B cell (primary cell): Measurements from ENCODE around the gene NDUFS6. TPM values are rescaled to one million over a fixed set of nuclear protein-coding genes. Genes with fewer than 3 reads are reported as not detected.

ENCODE experiments used
- ATAC-seq: fragments of 200-7000 bp; cut with Tn5 transposase; one replicate; pipeline ENCODE4 v1.10.0; 2021; ENCODE audit warnings: low read depth, mild to moderate bottlenecking, moderate number of reproducible peaks, moderate library complexity
- CTCF ChIA-PET: fragments of 350-600 bp; sonication (Branson Sonifier 250); formaldehyde crosslinking; loops from one replicate; lab custom pipeline; 2021; ENCODE audit warnings: antibody characterized with exemption, inconsistent platforms; lab: Charles Lee
- POLR2A ChIA-PET: fragments of 350-600 bp; sonication (Branson Sonifier 250); formaldehyde crosslinking; loops from one replicate; lab custom pipeline; 2021; ENCODE audit warnings: antibody characterized with exemption; lab: Charles Lee
- DNase-seq: peaks from one replicate; pipeline ENCODE4 v3.0.0; 2013
- H2AFZ ChIP-seq: 2 replicates; pipeline ENCODE4 v1.6.1; 2012; ENCODE audit warnings: mild to moderate bottlenecking, low read depth, low read length; ENCODE audit not compliant: insufficient read depth, poor library complexity, severe bottlenecking
- H3K27ac ChIP-seq, 2 donors: 1 replicate in 1 of 2; 2 replicates in 1 of 2; pipeline ENCODE4 v1.5.1; 2012 to 2013; ENCODE audit warnings: low read length in 2 of 2, mild to moderate bottlenecking in 2 of 2, moderate library complexity in 1 of 2
- H3K27me3 ChIP-seq, 4 experiments: fragments of 200-600 bp in 1 of 4; sonication (generic) in 1 of 4; replicated peaks in 1 of 4; 1 replicate in 2 of 4; 2 replicates in 2 of 4; pipeline versions ENCODE4 v1.6.1 to v1.7.0; 2013 to 2016; ENCODE audit warnings: low read length in 3 of 4, mild to moderate bottlenecking in 2 of 4, mixed read lengths in 1 of 4, moderate library complexity in 1 of 4; ENCODE audit not compliant: insufficient read depth in 4 of 4, control insufficient read depth in 3 of 4; ENCODE audit errors: control extremely low read depth in 1 of 4
- H3K36me3 ChIP-seq, 2 experiments: replicated peaks in 1 of 2; 1 replicate in 1 of 2; 2 replicates in 1 of 2; pipeline versions ENCODE4 v1.6.1 to v1.7.1; 2013; ENCODE audit warnings: low read length in 1 of 2; ENCODE audit not compliant: insufficient read depth in 2 of 2, control insufficient read depth in 1 of 2; ENCODE audit errors: control extremely low read depth in 1 of 2, extremely low read depth in 1 of 2
- H3K4me1 ChIP-seq, 2 donors: fragments of 200-600 bp in 1 of 2; sonication (generic) in 1 of 2; 1 replicate in 1 of 2; 2 replicates in 1 of 2; pipeline versions ENCODE4 v1.5.1 to v1.6.1; 2013 to 2017; ENCODE audit warnings: low read length in 2 of 2; ENCODE audit not compliant: control insufficient read depth in 2 of 2, insufficient read depth in 2 of 2
- H3K4me2 ChIP-seq: replicated peaks from 2 replicates; pipeline ENCODE3; 2012; ENCODE audit warnings: mild to moderate bottlenecking, low read depth, low read length; ENCODE audit not compliant: poor library complexity, severe bottlenecking
- H3K4me3 ChIP-seq, 5 experiments: fragments of 200-600 bp in 1 of 5; sonication (generic) in 1 of 5; 1 replicate in 3 of 5; 2 replicates in 2 of 5; pipeline versions ENCODE4 v1.5.1 to v1.7.0; 2011 to 2016; ENCODE audit warnings: low read length in 4 of 5, mild to moderate bottlenecking in 4 of 5, low read depth in 2 of 5, control low read depth in 1 of 5, moderate library complexity in 1 of 5; ENCODE audit not compliant: insufficient read depth in 1 of 5; ENCODE audit errors: control extremely low read depth in 1 of 5, extremely low read depth in 1 of 5
- H3K79me2 ChIP-seq: fragments of 200-600 bp; sonication (generic); one replicate; pipeline ENCODE4 v1.6.0; 2016; ENCODE audit warnings: low read length; ENCODE audit not compliant: control insufficient read depth, insufficient read depth
- H3K9ac ChIP-seq: fragments of 200-600 bp; sonication (generic); 2 replicates; pipeline ENCODE4 v1.6.1; 2017; ENCODE audit warnings: mild to moderate bottlenecking, low read length, moderate library complexity
- H3K9me3 ChIP-seq, 3 donors: one replicate each; pipeline versions ENCODE4 v1.6.1 to v1.7.1; 2013; ENCODE audit warnings: low read length in 2 of 3; ENCODE audit not compliant: control insufficient read depth in 2 of 3, insufficient read depth in 1 of 3; ENCODE audit errors: control extremely low read depth in 1 of 3
- H4K20me1 ChIP-seq: 2 replicates; pipeline ENCODE4 v1.6.0; 2012; ENCODE audit warnings: mild to moderate bottlenecking, low read length; ENCODE audit not compliant: insufficient read depth, control insufficient read depth, poor library complexity, severe bottlenecking
- H3K27ac Mint-ChIP-seq: one replicate; pipeline ENCODE4 v1.8.0; 2021; ENCODE audit warnings: mixed read lengths
- H3K27me3 Mint-ChIP-seq: one replicate; pipeline ENCODE4 v1.8.0; 2021; ENCODE audit warnings: mixed read lengths
- H3K4me1 Mint-ChIP-seq: one replicate; pipeline ENCODE4 v1.8.0; 2021; ENCODE audit warnings: mixed read lengths
- H3K4me3 Mint-ChIP-seq: one replicate; pipeline ENCODE4 v1.8.0; 2021; ENCODE audit warnings: mixed read lengths
- H3K9me3 Mint-ChIP-seq: one replicate; pipeline ENCODE4 v1.8.0; 2022; ENCODE audit warnings: mixed read lengths; ENCODE audit not compliant: insufficient read depth
- CTCF ChIP-seq: fragments of 200-600 bp; IDR thresholded peaks from one replicate; pipeline ENCODE4 v1.8.0; 2022; ENCODE audit warnings: antibody characterized with exemption, mild to moderate bottlenecking
- EZH2 ChIP-seq: IDR thresholded peaks from 2 replicates; pipeline ENCODE4 v1.6.1; 2012; ENCODE audit warnings: borderline replicate concordance, low read depth, mild to moderate bottlenecking, moderate library complexity, low read length; ENCODE audit not compliant: insufficient read depth, poor library complexity, severe bottlenecking
- WGBS: methylation state at CpG from one replicate; pipeline ENCODE4 v1.1.5; 2013; ENCODE audit warnings: missing lambda C conversion rate; ENCODE audit not compliant: insufficient coverage; 5-methylcytosine and 5-hydroxymethylcytosine counted together
- intact Hi-C: fragments of 100-400 bp; cut with micrococcal nuclease; formaldehyde crosslinking; loops from one replicate; pipeline ENCODE4 v1.10.0; 2022
- polyA plus RNA-seq: library from polyadenylated mRNA; depleted of rRNA; stranded (reverse); fragments of >200 nt; gene quantifications from 2 replicates; pipeline ENCODE4 v1.2.3, GENCODE V29; 2012
- total RNA-seq, 2 donors: library from RNA; stranded (reverse); fragments of 120-200 nt in 1 of 2; gene quantifications; 1 replicate in 1 of 2; 2 replicates in 1 of 2; pipeline versions ENCODE4 v1.2.3 to v1.2.4, GENCODE V29; 2013 to 2022

Gene NDUFS6
- total and polyA plus RNA-seq, 2 donors (not counting 1 experiment from before 2014, with no cell fraction given), result 16.9 to 18.0 TPM

GRCh38 chr5:1753490-1753889, 47.7 kb upstream of the NDUFS6 start:
- Histone ChIP-seq H2AFZ (no peak overlapping the region), H4K20me1 (no peaks in the 10 kb centered on the region), H3K27me3 (no peaks in the 10 kb centered on the region), H3K36me3 (no peaks in the 10 kb centered on the region), H3K4me3 (no peak overlapping the region), H3K4me2 (no peak overlapping the region), H3K9me3 (peaks cover 0 to 5% (median 0%) of the 10 kb centered on the region in 3 donors), H3K79me2 (no peaks in the 10 kb centered on the region), H3K9ac (no peak overlapping the region), H3K4me1 (no peaks in the 10 kb centered on the region), H3K27ac (no peak overlapping the region)
- 93% methylated on average over 8 of the region's 8 CpGs for WGBS
- DNase-seq, result no peak
- Mint-ChIP-seq H3K4me1 (no peaks in the 10 kb centered on the region), H3K4me3 (no peak overlapping the region), H3K27ac (no peak overlapping the region), H3K27me3 (peaks cover 5% of the 10 kb centered on the region), H3K9me3 (peaks cover 3% of the 10 kb centered on the region)
- intact Hi-C loops, result no loop called here
- CTCF ChIA-PET, result no interaction called here
- POLR2A ChIA-PET, result no interaction called here
- no peak for ATAC-seq
- TF ChIP-seq CTCF, result no peak
- no peak for TF ChIP-seq EZH2

- Histone ChIP-seq H3K4me1 (no peaks in the 10 kb centered on the region), H3K4me3 (no peak overlapping the region), H3K9ac (no peak overlapping the region), H3K9me3 (peaks cover 0 to 10% (median 0%) of the 10 kb centered on the region in 3 donors), H2AFZ (no peak overlapping the region), H3K79me2 (no peaks in the 10 kb centered on the region), H3K4me2 (no peak overlapping the region), H3K27me3 (no peaks in the 10 kb centered on the region), H4K20me1 (no peaks in the 10 kb centered on the region), H3K27ac (no peak overlapping the region), H3K36me3 (no peaks in the 10 kb centered on the region)
- Mint-ChIP-seq H3K4me1 (no peaks in the 10 kb centered on the region), H3K27me3 (peaks cover 5% of the 10 kb centered on the region), H3K9me3 (peaks cover 8% of the 10 kb centered on the region), H3K4me3 (no peak overlapping the region), H3K27ac (no peak overlapping the region)
- intact Hi-C loops, result no loop called here
- 90% methylated on average over 8 of the region's 14 CpGs for WGBS
- no peak for DNase-seq
- ATAC-seq, result no peak
- POLR2A ChIA-PET, result no interaction called here
- TF ChIP-seq CTCF (no peak), EZH2 (no peak)
- CTCF ChIA-PET, result no interaction called here
Observed at GRCh38 chr5:1754531-1755220, 46.5 kb upstream of the NDUFS6 start.
